ENCODE results near the gene PTPRM. TPM values are rescaled to one million over a fixed set of nuclear protein-coding genes. Genes with fewer than 3 reads are reported as not detected.

Gene PTPRM
- polyA plus RNA-seq, 1 donor from 2014 or later, result 126 TPM

GRCh38 chr18:8324343-8325065 is 757.4 kb downstream of the PTPRM start:
- H4K20me1 ChIP-seq (ENCODE audit: insufficient read depth), result no peaks in the 10 kb centered on the region
- H3K9ac ChIP-seq (ENCODE audit: low read length), result no peak overlapping the region
- no peak overlapping the region for H3K4me3 ChIP-seq (ENCODE audit: low read length)
- H3K9me2 ChIP-seq (ENCODE audit: insufficient read depth, low read length), result no peaks in the 10 kb centered on the region
- H3K4me2 ChIP-seq (ENCODE audit: low read length), result no peak overlapping the region
- no peaks in the 10 kb centered on the region for H3K9me3 ChIP-seq (ENCODE audit: low read length)
- H3K36me3 ChIP-seq (ENCODE audit: insufficient read depth, low read length), result no peaks in the 10 kb centered on the region
- H3K79me2 ChIP-seq (replicated peaks; ENCODE audit: insufficient read depth, low read length), result no peaks in the 10 kb centered on the region
- no peak overlapping the region for H3K27ac ChIP-seq (ENCODE audit: low read length)
- no peak overlapping the region for H2AFZ ChIP-seq (ENCODE audit: low read depth, low read length)
- TF ChIP-seq, protein P1, sequence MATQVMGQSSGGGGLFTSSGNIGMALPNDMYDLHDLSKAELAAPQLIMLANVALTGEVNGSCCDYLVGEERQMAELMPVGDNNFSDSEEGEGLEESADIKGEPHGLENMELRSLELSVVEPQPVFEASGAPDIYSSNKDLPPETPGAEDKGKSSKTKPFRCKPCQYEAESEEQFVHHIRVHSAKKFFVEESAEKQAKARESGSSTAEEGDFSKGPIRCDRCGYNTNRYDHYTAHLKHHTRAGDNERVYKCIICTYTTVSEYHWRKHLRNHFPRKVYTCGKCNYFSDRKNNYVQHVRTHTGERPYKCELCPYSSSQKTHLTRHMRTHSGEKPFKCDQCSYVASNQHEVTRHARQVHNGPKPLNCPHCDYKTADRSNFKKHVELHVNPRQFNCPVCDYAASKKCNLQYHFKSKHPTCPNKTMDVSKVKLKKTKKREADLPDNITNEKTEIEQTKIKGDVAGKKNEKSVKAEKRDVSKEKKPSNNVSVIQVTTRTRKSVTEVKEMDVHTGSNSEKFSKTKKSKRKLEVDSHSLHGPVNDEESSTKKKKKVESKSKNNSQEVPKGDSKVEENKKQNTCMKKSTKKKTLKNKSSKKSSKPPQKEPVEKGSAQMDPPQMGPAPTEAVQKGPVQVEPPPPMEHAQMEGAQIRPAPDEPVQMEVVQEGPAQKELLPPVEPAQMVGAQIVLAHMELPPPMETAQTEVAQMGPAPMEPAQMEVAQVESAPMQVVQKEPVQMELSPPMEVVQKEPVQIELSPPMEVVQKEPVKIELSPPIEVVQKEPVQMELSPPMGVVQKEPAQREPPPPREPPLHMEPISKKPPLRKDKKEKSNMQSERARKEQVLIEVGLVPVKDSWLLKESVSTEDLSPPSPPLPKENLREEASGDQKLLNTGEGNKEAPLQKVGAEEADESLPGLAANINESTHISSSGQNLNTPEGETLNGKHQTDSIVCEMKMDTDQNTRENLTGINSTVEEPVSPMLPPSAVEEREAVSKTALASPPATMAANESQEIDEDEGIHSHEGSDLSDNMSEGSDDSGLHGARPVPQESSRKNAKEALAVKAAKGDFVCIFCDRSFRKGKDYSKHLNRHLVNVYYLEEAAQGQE (IDR thresholded peaks at IDR 0.05; ENCODE audit: borderline replicate concordance), result no peak
- TF ChIP-seq, protein P2, sequence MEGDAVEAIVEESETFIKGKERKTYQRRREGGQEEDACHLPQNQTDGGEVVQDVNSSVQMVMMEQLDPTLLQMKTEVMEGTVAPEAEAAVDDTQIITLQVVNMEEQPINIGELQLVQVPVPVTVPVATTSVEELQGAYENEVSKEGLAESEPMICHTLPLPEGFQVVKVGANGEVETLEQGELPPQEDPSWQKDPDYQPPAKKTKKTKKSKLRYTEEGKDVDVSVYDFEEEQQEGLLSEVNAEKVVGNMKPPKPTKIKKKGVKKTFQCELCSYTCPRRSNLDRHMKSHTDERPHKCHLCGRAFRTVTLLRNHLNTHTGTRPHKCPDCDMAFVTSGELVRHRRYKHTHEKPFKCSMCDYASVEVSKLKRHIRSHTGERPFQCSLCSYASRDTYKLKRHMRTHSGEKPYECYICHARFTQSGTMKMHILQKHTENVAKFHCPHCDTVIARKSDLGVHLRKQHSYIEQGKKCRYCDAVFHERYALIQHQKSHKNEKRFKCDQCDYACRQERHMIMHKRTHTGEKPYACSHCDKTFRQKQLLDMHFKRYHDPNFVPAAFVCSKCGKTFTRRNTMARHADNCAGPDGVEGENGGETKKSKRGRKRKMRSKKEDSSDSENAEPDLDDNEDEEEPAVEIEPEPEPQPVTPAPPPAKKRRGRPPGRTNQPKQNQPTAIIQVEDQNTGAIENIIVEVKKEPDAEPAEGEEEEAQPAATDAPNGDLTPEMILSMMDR (IDR thresholded peaks at IDR 0.05; ENCODE audit: poor library complexity, severe bottlenecking), result no peak
- TF ChIP-seq RAD21 (conservative IDR thresholded peaks at IDR 0.05) (no peak), POLR2AphosphoS5 (IDR thresholded peaks at IDR 0.05) (no peak), EP300 (conservative IDR thresholded peaks at IDR 0.05; ENCODE audit: poor library complexity, severe bottlenecking) (no peak), MXI1 (conservative IDR thresholded peaks at IDR 0.05; ENCODE audit: poor library complexity, severe bottlenecking) (no peak), EZH2 (IDR thresholded peaks at IDR 0.05; ENCODE audit: borderline replicate concordance, insufficient read depth, low read length, poor library complexity, severe bottlenecking) (no peak), TAF1 (IDR thresholded peaks at IDR 0.05; ENCODE audit: low read depth) (no peak), SMC3 (conservative IDR thresholded peaks at IDR 0.05; ENCODE audit: poor library complexity) (no peak)
- no peaks in the 10 kb centered on the region for H3F3A ChIP-seq (ENCODE audit: insufficient read depth, low read length, poor library complexity, severe bottlenecking)
- no peaks in the 10 kb centered on the region for H3K27me3 ChIP-seq (ENCODE audit: insufficient read depth, low read depth, low read length)

- Histone ChIP-seq H2AFZ (ENCODE audit: low read depth, low read length) (no peak overlapping the region), H3K9me2 (ENCODE audit: insufficient read depth, low read length) (no peaks in the 10 kb centered on the region), H4K20me1 (ENCODE audit: insufficient read depth) (no peaks in the 10 kb centered on the region), H3K27ac (ENCODE audit: low read length) (no peak overlapping the region), H3F3A (ENCODE audit: insufficient read depth, low read length, poor library complexity, severe bottlenecking) (no peaks in the 10 kb centered on the region), H3K79me2 (replicated peaks; ENCODE audit: insufficient read depth, low read length) (no peaks in the 10 kb centered on the region), H3K9ac (ENCODE audit: low read length) (no peak overlapping the region), H3K36me3 (ENCODE audit: insufficient read depth, low read length) (no peaks in the 10 kb centered on the region), H3K4me2 (ENCODE audit: low read length) (no peak overlapping the region), H3K4me3 (ENCODE audit: low read length) (no peak overlapping the region), H3K9me3 (ENCODE audit: low read length) (no peaks in the 10 kb centered on the region), H3K27me3 (ENCODE audit: insufficient read depth, low read depth, low read length) (no peaks in the 10 kb centered on the region)
- no peak for TF ChIP-seq RAD21 (conservative IDR thresholded peaks at IDR 0.05)
- no peak for TF ChIP-seq SMC3 (conservative IDR thresholded peaks at IDR 0.05; ENCODE audit: poor library complexity)
- TF ChIP-seq POLR2AphosphoS5 (IDR thresholded peaks at IDR 0.05), result no peak
- TF ChIP-seq, protein P2 (IDR thresholded peaks at IDR 0.05; ENCODE audit: poor library complexity, severe bottlenecking), result no peak
- TF ChIP-seq EP300 (conservative IDR thresholded peaks at IDR 0.05; ENCODE audit: poor library complexity, severe bottlenecking), result no peak
- TF ChIP-seq TAF1 (IDR thresholded peaks at IDR 0.05; ENCODE audit: low read depth), result no peak
- no peak for TF ChIP-seq MXI1 (conservative IDR thresholded peaks at IDR 0.05; ENCODE audit: poor library complexity, severe bottlenecking)
- TF ChIP-seq EZH2 (IDR thresholded peaks at IDR 0.05; ENCODE audit: borderline replicate concordance, insufficient read depth, low read length, poor library complexity, severe bottlenecking), result no peak
- TF ChIP-seq, protein P1 (IDR thresholded peaks at IDR 0.05; ENCODE audit: borderline replicate concordance), result no peak
Observed at GRCh38 chr18:8326763-8327394, 759.8 kb downstream of the PTPRM start.
